HCT116 (cell line): ENCODE measurements around the gene ZNF529. TPM values are rescaled to one million over a fixed set of nuclear protein-coding genes. Genes with fewer than 3 reads are reported as not detected.

Experiments
- ATAC-seq: fragments of 200-7000 bp; cut with Tn5 transposase; 2 replicates; pipeline ENCODE4 v1.9.1; 2020; ENCODE audit warnings: mild to moderate bottlenecking, moderate library complexity
- BruUV-seq: library from RNA; stranded (reverse); fragments of 400-500 nt; replicated peaks from 2 replicates; lab custom pipeline; 2021; lab: Mats Ljungman, UMichigan
- CTCF ChIA-PET: fragments of 300-600 bp; sonication (Branson Sonifier 250); formaldehyde crosslinking; loops from one replicate; lab custom pipeline; 2021; ENCODE audit warnings: antibody characterized with exemption; lab: Charles Lee
- POLR2A ChIA-PET: fragments of 300-600, 350-600 bp; sonication (Branson Sonifier 250); formaldehyde crosslinking; loops from one replicate; lab custom pipeline; 2021; ENCODE audit warnings: antibody characterized with exemption; lab: Charles Lee
- RAD21 ChIA-PET, 2 experiments: fragments of 300-600 bp; sonication (Branson Sonifier 250); formaldehyde crosslinking; loops; one replicate each; lab custom pipeline; 2023; ENCODE audit warnings: low total read pairs in 2 of 2; ENCODE audit not compliant: uncharacterized antibody in 2 of 2, unreplicated experiment in 2 of 2, low non-redundant PET in 1 of 2; lab: Charles Lee
- DNase-seq: peaks from one replicate; pipeline ENCODE4 v3.0.0-alpha.2; 2010; ENCODE audit warnings: low read depth, low spot score
- H2AFZ ChIP-seq: fragments of 200-600 bp; shearing (Covaris generic), sonication (generic); 2 replicates; pipeline ENCODE4 v1.6.1; 2017; ENCODE audit warnings: low read depth, mixed run types, mixed read lengths, antibody characterized with exemption, low read length; ENCODE audit not compliant: poor library complexity, severe bottlenecking
- H3K27ac ChIP-seq: 2 replicates; pipeline ENCODE4 v1.5.1; 2012; ENCODE audit warnings: low read depth, low read length
- H3K27me3 ChIP-seq: fragments of 200-600 bp; sonication (generic); 2 replicates; pipeline ENCODE4 v1.6.1; 2016; ENCODE audit warnings: mixed run types, low read length, mixed read lengths; ENCODE audit not compliant: insufficient read depth
- H3K36me3 ChIP-seq, 2 experiments: fragments of 200-500 bp in 1 of 2; fragments of 200-600 bp in 1 of 2; sonication (Bioruptor generic) in 1 of 2; sonication (generic) in 1 of 2; 2 replicates each; pipeline versions ENCODE4 v1.5.1 to v1.6.1; 2014 to 2016; ENCODE audit warnings: low read length in 2 of 2, inconsistent platforms in 1 of 2, mixed read lengths in 1 of 2, mixed run types in 1 of 2; ENCODE audit not compliant: insufficient read depth in 2 of 2, control insufficient read depth in 1 of 2
- H3K4me1 ChIP-seq, 2 experiments: fragments of 200-600 bp in 1 of 2; sonication (generic) in 1 of 2; 2 replicates each; pipeline versions ENCODE4 v1.5.1 to v1.6.1; 2012 to 2017; ENCODE audit warnings: low read length in 2 of 2, inconsistent platforms in 1 of 2, mild to moderate bottlenecking in 1 of 2, mixed read lengths in 1 of 2, mixed run types in 1 of 2, moderate library complexity in 1 of 2; ENCODE audit not compliant: insufficient read depth in 2 of 2, control insufficient read depth in 1 of 2
- H3K4me2 ChIP-seq: fragments of 200-600 bp; sonication (generic); 2 replicates; pipeline ENCODE4 v1.6.1; 2017; ENCODE audit warnings: mixed run types, low read length, mixed read lengths
- H3K4me3 ChIP-seq, 2 experiments: fragments of 200-600 bp in 1 of 2; sonication (generic) in 1 of 2; replicated peaks in 1 of 2; 2 replicates each; pipeline ENCODE4 v1.5.1; 2011 to 2016; ENCODE audit warnings: low read length in 2 of 2, control low read depth in 1 of 2, low read depth in 1 of 2, mild to moderate bottlenecking in 1 of 2, mixed read lengths in 1 of 2, mixed run types in 1 of 2
- H3K79me2 ChIP-seq: fragments of 200-600 bp; sonication (generic); 2 replicates; pipeline ENCODE4 v1.6.1; 2017; ENCODE audit warnings: mild to moderate bottlenecking, mixed run types, low read length, moderate library complexity, mixed read lengths; ENCODE audit not compliant: insufficient read depth
- H3K9ac ChIP-seq: fragments of 200-600 bp; sonication (generic); 2 replicates; pipeline ENCODE4 v1.6.1; 2016; ENCODE audit warnings: low read length, mixed read lengths
- H3K9me2 ChIP-seq: fragments of 200-600 bp; sonication (generic), shearing (Covaris generic); 2 replicates; pipeline ENCODE4 v1.6.1; 2017; ENCODE audit warnings: mixed run types, mild to moderate bottlenecking, moderate library complexity; ENCODE audit not compliant: insufficient read depth
- H3K9me3 ChIP-seq, 2 experiments: fragments of 200-500 bp in 1 of 2; fragments of 200-600 bp in 1 of 2; sonication (Bioruptor generic) in 1 of 2; sonication (generic) in 1 of 2; 2 replicates each; pipeline ENCODE4 v1.6.1; 2014 to 2017; ENCODE audit warnings: low read length in 2 of 2, mixed read lengths in 2 of 2, inconsistent platforms in 1 of 2, low read depth in 1 of 2, mild to moderate bottlenecking in 1 of 2, mixed run types in 1 of 2, moderate library complexity in 1 of 2; ENCODE audit not compliant: control insufficient read depth in 1 of 2, insufficient read depth in 1 of 2
- H4K20me1 ChIP-seq: fragments of 200-600 bp; sonication (generic), shearing (Covaris generic); 2 replicates; pipeline ENCODE4 v1.6.1; 2017; ENCODE audit warnings: mixed run types, mild to moderate bottlenecking, moderate library complexity; ENCODE audit not compliant: insufficient read depth
- CBX3 ChIP-seq: IDR thresholded peaks from 2 replicates; pipeline ENCODE4 v1.6.1; 2012; ENCODE audit warnings: low read depth
- CEBPB ChIP-seq: IDR thresholded peaks from 2 replicates; pipeline ENCODE4 v1.6.1; 2012; ENCODE audit warnings: low read depth
- ELF1 ChIP-seq: IDR thresholded peaks from 2 replicates; pipeline ENCODE4 v1.6.1; 2012; ENCODE audit warnings: low read depth, borderline replicate concordance
- JUND ChIP-seq: IDR thresholded peaks from 2 replicates; pipeline ENCODE4 v1.6.1; 2012
- POLR2A ChIP-seq: IDR thresholded peaks from 2 replicates; pipeline ENCODE4 v1.7.0; 2011; ENCODE audit warnings: borderline replicate concordance; ENCODE audit not compliant: insufficient read depth, insufficient read length; ENCODE audit errors: extremely low read depth
- POLR2AphosphoS5 ChIP-seq: IDR thresholded peaks from 2 replicates; pipeline ENCODE4 v1.6.1; 2011; ENCODE audit warnings: mild to moderate bottlenecking, low read depth, low read length, moderate library complexity
- SIN3A ChIP-seq: IDR thresholded peaks from 2 replicates; pipeline ENCODE4 v1.6.1; 2012; ENCODE audit warnings: low read depth
- SP1 ChIP-seq: IDR thresholded peaks from 2 replicates; pipeline ENCODE4 v1.6.1; 2012; ENCODE audit warnings: low read depth
- SRF ChIP-seq: IDR thresholded peaks from 2 replicates; pipeline ENCODE4 v1.6.1; 2012; ENCODE audit warnings: low read depth
- TCF7L2 ChIP-seq: IDR thresholded peaks from 2 replicates; pipeline ENCODE4 v1.7.0; 2011; ENCODE audit warnings: borderline replicate concordance, inconsistent platforms; ENCODE audit not compliant: insufficient read depth, insufficient read length; ENCODE audit errors: extremely low read depth
- ZFX ChIP-seq: fragments of 450-650 bp; IDR thresholded peaks from 2 replicates; pipeline ENCODE4 v1.6.1; 2017
- intact Hi-C: fragments of 100-400 bp; cut with micrococcal nuclease; formaldehyde crosslinking; loops from 2 replicates; pipeline ENCODE4 v1.10.0; 2022
- total RNA-seq: library from RNA; stranded (reverse); gene quantifications from one replicate; pipeline ENCODE4 v1.2.1, GENCODE V29; 2021; ENCODE audit not compliant: unreplicated experiment
- TF ChIP-seq, protein P1 (sequence below): IDR thresholded peaks from 2 replicates; pipeline ENCODE4 v1.6.1; 2012
- TF ChIP-seq, protein P2 (sequence below): IDR thresholded peaks from 2 replicates; pipeline ENCODE4 v1.6.1; 2012; ENCODE audit warnings: low read depth

Gene ZNF529
- total RNA-seq, 1 experiment from 2014 or later, result 0.30 TPM

DNA sequence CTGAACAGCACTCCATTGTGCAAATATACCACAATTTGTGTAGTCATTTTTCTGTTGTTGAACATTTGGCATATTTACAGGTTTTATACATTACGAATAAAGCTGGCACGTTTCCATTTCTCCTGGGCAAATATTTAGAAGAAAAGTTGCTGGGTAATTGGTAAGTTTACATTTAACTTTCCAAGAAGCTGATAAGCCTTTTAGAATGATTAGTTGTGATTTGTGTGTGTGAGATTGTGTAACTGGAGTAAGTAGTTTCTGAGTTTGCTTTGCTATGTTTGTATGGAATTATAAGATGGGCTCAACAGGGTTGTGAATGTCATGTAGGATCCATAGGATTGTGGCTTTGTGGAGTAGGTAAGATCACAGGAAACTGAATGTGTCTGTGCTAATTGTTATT, 1.6 kb upstream of the ZNF529 start:
- Histone ChIP-seq H4K20me1 (no peaks in the 10 kb centered on the region), H3K4me3 (no peak overlapping the region), H3K4me1 (no peaks in the 10 kb centered on the region), H3K4me2 (no peak overlapping the region), H3K27ac (no peak overlapping the region), H3K36me3 (no peaks in the 10 kb centered on the region), H3K79me2 (no peaks in the 10 kb centered on the region), H3K9me2 (no peaks in the 10 kb centered on the region), H3K9me3 (peaks cover 5 to 17% of the 10 kb centered on the region in 2 experiments; a peak in 2 of 4 replicates), H3K27me3 (no peaks in the 10 kb centered on the region), H3K9ac (no peak overlapping the region), H2AFZ (no peak overlapping the region)
- intact Hi-C loops, result no loop called here
- ATAC-seq, result no peak
- no peak for TF ChIP-seq ZFX
- TF ChIP-seq SIN3A, result no peak
- TF ChIP-seq SRF, result no peak
- TF ChIP-seq CEBPB, result no peak
- TF ChIP-seq TCF7L2, result no peak
- TF ChIP-seq, protein P1, sequence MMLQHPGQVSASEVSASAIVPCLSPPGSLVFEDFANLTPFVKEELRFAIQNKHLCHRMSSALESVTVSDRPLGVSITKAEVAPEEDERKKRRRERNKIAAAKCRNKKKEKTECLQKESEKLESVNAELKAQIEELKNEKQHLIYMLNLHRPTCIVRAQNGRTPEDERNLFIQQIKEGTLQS, result no peak
- no peak for TF ChIP-seq JUND
- TF ChIP-seq, protein P2, sequence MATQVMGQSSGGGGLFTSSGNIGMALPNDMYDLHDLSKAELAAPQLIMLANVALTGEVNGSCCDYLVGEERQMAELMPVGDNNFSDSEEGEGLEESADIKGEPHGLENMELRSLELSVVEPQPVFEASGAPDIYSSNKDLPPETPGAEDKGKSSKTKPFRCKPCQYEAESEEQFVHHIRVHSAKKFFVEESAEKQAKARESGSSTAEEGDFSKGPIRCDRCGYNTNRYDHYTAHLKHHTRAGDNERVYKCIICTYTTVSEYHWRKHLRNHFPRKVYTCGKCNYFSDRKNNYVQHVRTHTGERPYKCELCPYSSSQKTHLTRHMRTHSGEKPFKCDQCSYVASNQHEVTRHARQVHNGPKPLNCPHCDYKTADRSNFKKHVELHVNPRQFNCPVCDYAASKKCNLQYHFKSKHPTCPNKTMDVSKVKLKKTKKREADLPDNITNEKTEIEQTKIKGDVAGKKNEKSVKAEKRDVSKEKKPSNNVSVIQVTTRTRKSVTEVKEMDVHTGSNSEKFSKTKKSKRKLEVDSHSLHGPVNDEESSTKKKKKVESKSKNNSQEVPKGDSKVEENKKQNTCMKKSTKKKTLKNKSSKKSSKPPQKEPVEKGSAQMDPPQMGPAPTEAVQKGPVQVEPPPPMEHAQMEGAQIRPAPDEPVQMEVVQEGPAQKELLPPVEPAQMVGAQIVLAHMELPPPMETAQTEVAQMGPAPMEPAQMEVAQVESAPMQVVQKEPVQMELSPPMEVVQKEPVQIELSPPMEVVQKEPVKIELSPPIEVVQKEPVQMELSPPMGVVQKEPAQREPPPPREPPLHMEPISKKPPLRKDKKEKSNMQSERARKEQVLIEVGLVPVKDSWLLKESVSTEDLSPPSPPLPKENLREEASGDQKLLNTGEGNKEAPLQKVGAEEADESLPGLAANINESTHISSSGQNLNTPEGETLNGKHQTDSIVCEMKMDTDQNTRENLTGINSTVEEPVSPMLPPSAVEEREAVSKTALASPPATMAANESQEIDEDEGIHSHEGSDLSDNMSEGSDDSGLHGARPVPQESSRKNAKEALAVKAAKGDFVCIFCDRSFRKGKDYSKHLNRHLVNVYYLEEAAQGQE, result no peak
- no peak for TF ChIP-seq ELF1
- TF ChIP-seq POLR2AphosphoS5, result no peak
- no peak for TF ChIP-seq POLR2A
- no peak for TF ChIP-seq SP1
- no peak for TF ChIP-seq CBX3
- RAD21 ChIA-PET, result no interaction called here
- DNase-seq, result no peak
- BruUV-seq, result no TSS peak
- CTCF ChIA-PET, result no interaction called here
- POLR2A ChIA-PET, result no interaction called here
